ENCODE measurements around the gene MAGI1.

Gene MAGI1

GRCh38 chr3:65833761-65834505 lies 204.8 kb downstream of the MAGI1 start:
- no peak for DNase-seq (ENCODE audit: low read depth)

GRCh38 chr3:65831733-65832425 lies 206.8 kb downstream of the MAGI1 start:
- no peak for DNase-seq (ENCODE audit: low read depth)

GRCh38 chr3:65830948-65831732 lies 207.6 kb downstream of the MAGI1 start:
- DNase-seq (ENCODE audit: low read depth), result no peak

GRCh38 chr3:65829228-65829627 lies 209.5 kb downstream of the MAGI1 start:
- DNase-seq (ENCODE audit: low read depth), result no peak

- DNase-seq (ENCODE audit: low read depth), result no peak
Measured at GRCh38 chr3:65828706-65829105, 210.0 kb downstream of the MAGI1 start.

- no peak for DNase-seq (ENCODE audit: low read depth)
Measured at GRCh38 chr3:65827076-65827475, 211.6 kb downstream of the MAGI1 start.

- no peak for DNase-seq (ENCODE audit: low read depth)
Measured at GRCh38 chr3:65824166-65824565, 214.6 kb downstream of the MAGI1 start.

- DNase-seq (ENCODE audit: low read depth), result no peak
Measured at GRCh38 chr3:65820600-65820999, 218.1 kb downstream of the MAGI1 start.

GRCh38 chr3:65819896-65820295 lies 218.8 kb downstream of the MAGI1 start:
- DNase-seq (ENCODE audit: low read depth), result no peak

GRCh38 chr3:65817553-65818126 lies 221.1 kb downstream of the MAGI1 start:
- DNase-seq (ENCODE audit: low read depth), result no peak

- DNase-seq (ENCODE audit: low read depth), result no peak
Measured at GRCh38 chr3:65816208-65816607, 222.5 kb downstream of the MAGI1 start.

GRCh38 chr3:65814845-65815578 lies 223.7 kb downstream of the MAGI1 start:
- no peak for DNase-seq (ENCODE audit: low read depth)

- DNase-seq (ENCODE audit: low read depth), result no peak
Measured at GRCh38 chr3:65811892-65812291, 226.8 kb downstream of the MAGI1 start.

GRCh38 chr3:65811086-65811761 lies 227.5 kb downstream of the MAGI1 start:
- no peak for DNase-seq (ENCODE audit: low read depth)

- DNase-seq (ENCODE audit: low read depth), result no peak
Measured at GRCh38 chr3:65810302-65810701, 228.4 kb downstream of the MAGI1 start.

- no peak for DNase-seq (ENCODE audit: low read depth)
Measured at GRCh38 chr3:65809641-65810150, 229.0 kb downstream of the MAGI1 start.

GRCh38 chr3:65808824-65809223 lies 229.9 kb downstream of the MAGI1 start:
- DNase-seq (ENCODE audit: low read depth), result no peak

- DNase-seq (ENCODE audit: low read depth), result no peak
Measured at GRCh38 chr3:65808407-65808806, 230.3 kb downstream of the MAGI1 start.

- DNase-seq (ENCODE audit: low read depth), result no peak
Measured at GRCh38 chr3:65807225-65807624, 231.5 kb downstream of the MAGI1 start.

- DNase-seq (ENCODE audit: low read depth), result no peak
Measured at GRCh38 chr3:65806600-65806999, 232.1 kb downstream of the MAGI1 start.

GRCh38 chr3:65796676-65797075 lies 242.0 kb downstream of the MAGI1 start:
- no peak for DNase-seq (ENCODE audit: low read depth)

All from stimulated activated CD8-positive, alpha-beta memory T cell treated with anti-CD3 and anti-CD28 coated beads, Interleukin-15, amount 100 ng/mL, for 1 hour (primary cell).